ENCODE results near the gene GOLGA6L2.

Gene GOLGA6L2

GRCh38 chr15:23447107-23447500 lies at the start of gene GOLGA6L2:
GOLGA6L2 (minus strand) TSS chr15:23447243; CDS start chr15:23447181, 62 bp downstream.
- H3K9me3 ChIP-seq (ENCODE audit: control insufficient read depth, low read length) = no peaks in the 10 kb centered on the region
- H3K4me3 ChIP-seq (ENCODE audit: low read length) = no peak within 1 kb of the TSS
- H3K4me1 ChIP-seq (ENCODE audit: control insufficient read depth, insufficient read depth, low read length) = no peaks in the 10 kb centered on the region
- no peak for DNase-seq (ENCODE audit: low read depth)
- peaks cover 19% of the 10 kb centered on the region for H3K27me3 ChIP-seq (replicated peaks; ENCODE audit: control insufficient read depth, insufficient read depth, low read length)
- no peak within 1 kb of the TSS for H3K9ac ChIP-seq (ENCODE audit: low read length)
- no peaks in the 10 kb centered on the region for H3K36me3 ChIP-seq (ENCODE audit: control insufficient read depth, insufficient read depth, low read length, severe bottlenecking)

GRCh38 chr15:23484870-23485269 lies 37.8 kb upstream of the GOLGA6L2 start:
- no peak for DNase-seq (ENCODE audit: low read depth)
- Histone ChIP-seq H3K4me1 (ENCODE audit: control insufficient read depth, insufficient read depth, low read length) (no peaks in the 10 kb centered on the region), H3K9ac (ENCODE audit: low read length) (no peak overlapping the region), H3K4me3 (ENCODE audit: low read length) (no peak overlapping the region), H3K36me3 (ENCODE audit: control insufficient read depth, insufficient read depth, low read length, severe bottlenecking) (no peaks in the 10 kb centered on the region), H3K9me3 (ENCODE audit: control insufficient read depth, low read length) (no peaks in the 10 kb centered on the region), H3K27me3 (replicated peaks; ENCODE audit: control insufficient read depth, insufficient read depth, low read length) (peaks cover 17% of the 10 kb centered on the region)

- Histone ChIP-seq H3K9me3 (ENCODE audit: control insufficient read depth, low read length) (no peaks in the 10 kb centered on the region), H3K4me1 (ENCODE audit: control insufficient read depth, insufficient read depth, low read length) (no peaks in the 10 kb centered on the region), H3K27me3 (replicated peaks; ENCODE audit: control insufficient read depth, insufficient read depth, low read length) (peaks cover 15% of the 10 kb centered on the region), H3K4me3 (ENCODE audit: low read length) (no peak overlapping the region), H3K36me3 (ENCODE audit: control insufficient read depth, insufficient read depth, low read length, severe bottlenecking) (no peaks in the 10 kb centered on the region), H3K9ac (ENCODE audit: low read length) (no peak overlapping the region)
- DNase-seq (ENCODE audit: low read depth) = no peak
Measured at GRCh38 chr15:23483821-23484299, 36.8 kb upstream of the GOLGA6L2 start.

GRCh38 chr15:23482764-23483489 lies 35.9 kb upstream of the GOLGA6L2 start:
- no peak overlapping the region for H3K9ac ChIP-seq (ENCODE audit: low read length)
- H3K27me3 ChIP-seq (replicated peaks; ENCODE audit: control insufficient read depth, insufficient read depth, low read length) = peaks cover 12% of the 10 kb centered on the region
- no peaks in the 10 kb centered on the region for H3K9me3 ChIP-seq (ENCODE audit: control insufficient read depth, low read length)
- no peaks in the 10 kb centered on the region for H3K4me1 ChIP-seq (ENCODE audit: control insufficient read depth, insufficient read depth, low read length)
- DNase-seq (ENCODE audit: low read depth) = no peak
- H3K4me3 ChIP-seq (ENCODE audit: low read length) = no peak overlapping the region
- H3K36me3 ChIP-seq (ENCODE audit: control insufficient read depth, insufficient read depth, low read length, severe bottlenecking) = no peaks in the 10 kb centered on the region

GRCh38 chr15:23482228-23482627 lies 35.2 kb upstream of the GOLGA6L2 start:
- no peak for DNase-seq (ENCODE audit: low read depth)
- H3K4me1 ChIP-seq (ENCODE audit: control insufficient read depth, insufficient read depth, low read length) = no peaks in the 10 kb centered on the region

GRCh38 chr15:23477920-23478319 lies 30.9 kb upstream of the GOLGA6L2 start:
- Histone ChIP-seq H3K9me3 (ENCODE audit: control insufficient read depth, low read length) (no peaks in the 10 kb centered on the region), H3K27me3 (replicated peaks; ENCODE audit: control insufficient read depth, insufficient read depth, low read length) (peaks cover 6% of the 10 kb centered on the region), H3K4me1 (ENCODE audit: control insufficient read depth, insufficient read depth, low read length) (no peaks in the 10 kb centered on the region), H3K36me3 (ENCODE audit: control insufficient read depth, insufficient read depth, low read length, severe bottlenecking) (no peaks in the 10 kb centered on the region), H3K4me3 (ENCODE audit: low read length) (no peak overlapping the region), H3K9ac (ENCODE audit: low read length) (no peak overlapping the region)
- no peak for DNase-seq (ENCODE audit: low read depth)

More at GRCh38 chr15:23482228-23482627, 35.2 kb upstream of the GOLGA6L2 start:
- H3K9me3 ChIP-seq (ENCODE audit: control insufficient read depth, low read length) = no peaks in the 10 kb centered on the region
- H3K9ac ChIP-seq (ENCODE audit: low read length) = no peak overlapping the region
- H3K27me3 ChIP-seq (replicated peaks; ENCODE audit: control insufficient read depth, insufficient read depth, low read length) = peaks cover 12% of the 10 kb centered on the region
- H3K36me3 ChIP-seq (ENCODE audit: control insufficient read depth, insufficient read depth, low read length, severe bottlenecking) = no peaks in the 10 kb centered on the region
- no peak overlapping the region for H3K4me3 ChIP-seq (ENCODE audit: low read length)

GRCh38 chr15:23472678-23473077 lies 25.6 kb upstream of the GOLGA6L2 start:
- Histone ChIP-seq H3K9ac (ENCODE audit: low read length) (no peak overlapping the region), H3K4me1 (ENCODE audit: control insufficient read depth, insufficient read depth, low read length) (peaks cover 10% of the 10 kb centered on the region), H3K27me3 (replicated peaks; ENCODE audit: control insufficient read depth, insufficient read depth, low read length) (no peaks in the 10 kb centered on the region), H3K36me3 (ENCODE audit: control insufficient read depth, insufficient read depth, low read length, severe bottlenecking) (no peaks in the 10 kb centered on the region), H3K4me3 (ENCODE audit: low read length) (no peak overlapping the region), H3K9me3 (ENCODE audit: control insufficient read depth, low read length) (no peaks in the 10 kb centered on the region)
- DNase-seq (ENCODE audit: low read depth) = no peak

- Histone ChIP-seq H3K36me3 (ENCODE audit: control insufficient read depth, insufficient read depth, low read length, severe bottlenecking) (no peaks in the 10 kb centered on the region), H3K27me3 (replicated peaks; ENCODE audit: control insufficient read depth, insufficient read depth, low read length) (no peaks in the 10 kb centered on the region), H3K4me1 (ENCODE audit: control insufficient read depth, insufficient read depth, low read length) (peaks cover 10% of the 10 kb centered on the region), H3K9me3 (ENCODE audit: control insufficient read depth, low read length) (no peaks in the 10 kb centered on the region), H3K9ac (ENCODE audit: low read length) (no peak overlapping the region), H3K4me3 (ENCODE audit: low read length) (no peak overlapping the region)
- DNase-seq (ENCODE audit: low read depth) = no peak
Measured at GRCh38 chr15:23472033-23472432, 25.0 kb upstream of the GOLGA6L2 start.

GRCh38 chr15:23467110-23467600 lies 20.1 kb upstream of the GOLGA6L2 start:
- DNase-seq (ENCODE audit: low read depth) = peak; percentile 67

GRCh38 chr15:23457890-23458289 lies 10.8 kb upstream of the GOLGA6L2 start:
- no peak for DNase-seq (ENCODE audit: low read depth)
- Histone ChIP-seq H3K4me3 (ENCODE audit: low read length) (no peak overlapping the region), H3K27me3 (replicated peaks; ENCODE audit: control insufficient read depth, insufficient read depth, low read length) (no peaks in the 10 kb centered on the region), H3K9me3 (ENCODE audit: control insufficient read depth, low read length) (no peaks in the 10 kb centered on the region), H3K9ac (ENCODE audit: low read length) (no peak overlapping the region), H3K36me3 (ENCODE audit: control insufficient read depth, insufficient read depth, low read length, severe bottlenecking) (no peaks in the 10 kb centered on the region), H3K4me1 (ENCODE audit: control insufficient read depth, insufficient read depth, low read length) (peaks cover 10% of the 10 kb centered on the region)

More at GRCh38 chr15:23467110-23467600, 20.1 kb upstream of the GOLGA6L2 start:
- H3K9me3 ChIP-seq (ENCODE audit: control insufficient read depth, low read length) = no peaks in the 10 kb centered on the region
- H3K9ac ChIP-seq (ENCODE audit: low read length) = no peak overlapping the region
- no peaks in the 10 kb centered on the region for H3K36me3 ChIP-seq (ENCODE audit: control insufficient read depth, insufficient read depth, low read length, severe bottlenecking)
- no peaks in the 10 kb centered on the region for H3K27me3 ChIP-seq (replicated peaks; ENCODE audit: control insufficient read depth, insufficient read depth, low read length)
- no peak overlapping the region for H3K4me3 ChIP-seq (ENCODE audit: low read length)
- H3K4me1 ChIP-seq (ENCODE audit: control insufficient read depth, insufficient read depth, low read length) = peaks cover 3% of the 10 kb centered on the region

- DNase-seq (ENCODE audit: low read depth) = no peak
- Histone ChIP-seq H3K9me3 (ENCODE audit: control insufficient read depth, low read length) (no peaks in the 10 kb centered on the region), H3K27me3 (replicated peaks; ENCODE audit: control insufficient read depth, insufficient read depth, low read length) (peaks cover 22% of the 10 kb centered on the region), H3K36me3 (ENCODE audit: control insufficient read depth, insufficient read depth, low read length, severe bottlenecking) (no peaks in the 10 kb centered on the region), H3K4me3 (ENCODE audit: low read length) (no peak overlapping the region), H3K9ac (ENCODE audit: low read length) (no peak overlapping the region), H3K4me1 (ENCODE audit: control insufficient read depth, insufficient read depth, low read length) (no peaks in the 10 kb centered on the region)
Measured at GRCh38 chr15:23446215-23447106, 582 bp downstream of the GOLGA6L2 start.
